ENCODE results near the gene C19orf12.

C19orf12 gene

DNA sequence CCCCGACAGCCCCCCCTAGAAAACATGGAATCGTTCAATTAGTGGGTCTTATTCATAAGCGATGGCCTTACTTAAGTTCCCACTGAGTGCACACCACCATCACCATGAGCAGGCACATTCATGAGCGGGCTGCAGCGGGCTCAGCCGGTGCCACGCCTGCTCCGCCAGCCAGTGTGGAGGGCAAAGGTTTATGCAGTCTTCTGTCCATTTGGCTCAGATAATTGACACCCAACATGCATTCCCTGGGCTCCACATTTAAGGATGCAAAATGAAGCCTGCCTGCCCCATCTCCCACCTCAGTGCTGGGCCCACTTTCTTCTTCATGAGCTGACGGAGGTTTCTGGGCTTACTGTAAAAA lies 12.1 kb downstream of the C19orf12 start:
- no peak overlapping the region for H3K4me3 ChIP-seq (ENCODE audit: low read depth, low read length)
- TF ChIP-seq, protein P1, sequence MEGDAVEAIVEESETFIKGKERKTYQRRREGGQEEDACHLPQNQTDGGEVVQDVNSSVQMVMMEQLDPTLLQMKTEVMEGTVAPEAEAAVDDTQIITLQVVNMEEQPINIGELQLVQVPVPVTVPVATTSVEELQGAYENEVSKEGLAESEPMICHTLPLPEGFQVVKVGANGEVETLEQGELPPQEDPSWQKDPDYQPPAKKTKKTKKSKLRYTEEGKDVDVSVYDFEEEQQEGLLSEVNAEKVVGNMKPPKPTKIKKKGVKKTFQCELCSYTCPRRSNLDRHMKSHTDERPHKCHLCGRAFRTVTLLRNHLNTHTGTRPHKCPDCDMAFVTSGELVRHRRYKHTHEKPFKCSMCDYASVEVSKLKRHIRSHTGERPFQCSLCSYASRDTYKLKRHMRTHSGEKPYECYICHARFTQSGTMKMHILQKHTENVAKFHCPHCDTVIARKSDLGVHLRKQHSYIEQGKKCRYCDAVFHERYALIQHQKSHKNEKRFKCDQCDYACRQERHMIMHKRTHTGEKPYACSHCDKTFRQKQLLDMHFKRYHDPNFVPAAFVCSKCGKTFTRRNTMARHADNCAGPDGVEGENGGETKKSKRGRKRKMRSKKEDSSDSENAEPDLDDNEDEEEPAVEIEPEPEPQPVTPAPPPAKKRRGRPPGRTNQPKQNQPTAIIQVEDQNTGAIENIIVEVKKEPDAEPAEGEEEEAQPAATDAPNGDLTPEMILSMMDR (IDR thresholded peaks at IDR 0.05; ENCODE audit: low read depth, low read length): no peak

DNA sequence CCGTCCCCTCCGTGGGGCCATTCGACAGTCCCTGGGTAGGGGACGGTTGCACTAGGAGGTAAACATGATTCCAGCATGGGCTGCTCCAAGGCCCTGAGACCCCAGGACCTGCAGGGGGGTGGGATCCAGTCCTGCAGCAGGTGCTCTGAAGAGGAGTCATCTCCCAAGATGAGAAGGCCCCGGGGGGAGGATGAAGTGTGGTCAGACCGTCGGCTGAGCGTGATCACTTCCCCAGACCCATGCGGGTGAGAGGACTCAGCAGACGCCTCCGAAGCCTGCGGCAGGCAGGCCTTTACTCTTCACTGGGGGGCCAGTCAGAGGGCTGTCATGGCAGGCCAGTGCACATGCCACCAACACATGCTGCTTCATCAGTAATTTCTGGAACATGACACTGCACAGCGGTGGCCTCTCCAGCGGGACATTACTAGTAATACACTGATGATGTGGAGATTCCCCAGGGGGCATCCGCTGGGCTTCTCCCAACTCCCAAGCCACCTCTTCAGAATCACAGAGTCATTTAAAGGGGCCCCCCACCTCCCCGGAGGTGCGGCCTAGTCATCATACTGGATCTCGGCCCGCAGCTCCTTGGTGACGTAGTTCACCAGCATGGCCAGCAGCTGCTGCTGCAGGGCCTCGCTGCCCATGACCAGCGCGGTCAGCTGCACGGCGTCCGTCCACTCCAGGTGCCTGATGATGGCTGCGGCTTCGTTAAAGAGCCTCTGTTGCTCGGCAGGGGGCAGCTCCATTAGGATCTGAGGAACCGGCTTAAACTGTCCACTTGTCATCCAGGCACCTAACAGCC lies 12.7 kb downstream of the C19orf12 start:
- TF ChIP-seq, protein P1 (IDR thresholded peaks at IDR 0.05; ENCODE audit: low read depth, low read length): no peak
- H3K4me3 ChIP-seq (ENCODE audit: low read depth, low read length): no peak overlapping the region

DNA sequence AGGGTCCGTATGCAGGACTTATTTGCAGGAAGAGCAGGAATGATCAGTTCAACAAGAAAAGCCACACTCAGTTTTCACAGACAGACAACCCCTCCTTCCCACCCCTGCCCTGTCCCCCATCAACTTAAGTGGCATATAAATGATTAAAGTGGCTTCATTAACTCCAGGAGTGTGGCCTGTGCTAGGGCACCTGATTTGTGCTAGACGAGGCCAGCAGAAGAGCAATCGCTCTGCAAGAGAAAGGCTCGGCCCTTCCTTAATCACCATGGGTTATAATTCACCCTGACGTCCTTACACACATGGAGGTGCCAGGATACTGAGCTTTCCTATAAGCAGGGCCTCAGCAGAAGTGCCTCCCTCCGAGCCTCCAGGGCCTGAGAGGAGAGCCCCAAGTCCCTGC lies 14.6 kb downstream of the C19orf12 start:
- TF ChIP-seq, protein P1 (IDR thresholded peaks at IDR 0.05; ENCODE audit: low read depth, low read length): no peak
- H3K4me3 ChIP-seq (ENCODE audit: low read depth, low read length): no peak overlapping the region

DNA sequence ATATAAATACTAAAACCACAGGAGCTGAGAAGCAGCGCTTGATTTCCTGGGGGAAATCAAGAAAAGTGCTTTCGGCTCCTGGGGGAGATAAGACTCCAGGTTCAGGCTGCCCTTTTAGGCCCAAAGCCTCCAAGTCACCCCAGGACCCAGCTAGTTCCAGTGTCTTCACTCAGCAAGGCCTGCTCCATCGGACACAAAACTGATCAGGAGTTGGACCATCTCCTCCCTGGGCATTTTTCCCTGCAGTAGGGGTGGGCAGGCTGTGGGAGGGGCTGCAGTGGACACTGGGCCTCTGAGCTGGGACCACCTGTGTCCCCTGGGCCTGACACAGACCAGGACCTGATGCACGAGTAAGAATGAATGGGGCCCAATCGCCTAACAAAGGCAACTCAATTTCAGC lies 15.2 kb downstream of the C19orf12 start:
- TF ChIP-seq, protein P1 (IDR thresholded peaks at IDR 0.05; ENCODE audit: low read depth, low read length): no peak
- no peak overlapping the region for H3K4me3 ChIP-seq (ENCODE audit: low read depth, low read length)

- H3K4me3 ChIP-seq (ENCODE audit: low read depth, low read length): no peak overlapping the region
- TF ChIP-seq, protein P1 (IDR thresholded peaks at IDR 0.05; ENCODE audit: low read depth, low read length): no peak
These were observed 17.4 kb downstream of the C19orf12 start for GRCh38 chr19:29697523-29698261.

GRCh38 chr19:29696565-29696846 lies 18.6 kb downstream of the C19orf12 start:
- no peak overlapping the region for H3K4me3 ChIP-seq (ENCODE audit: low read depth, low read length)
- TF ChIP-seq, protein P1 (IDR thresholded peaks at IDR 0.05; ENCODE audit: low read depth, low read length): no peak
